Caki2 (cell line): ENCODE results near the gene PTPRG. TPM values are rescaled to one million over a fixed set of nuclear protein-coding genes. Genes with fewer than 3 reads are reported as not detected.
"Not testable (repeated sequence)": the region's sequence is repeated elsewhere in the genome, so short reads cannot be mapped to it uniquely, and the experiment has no call there.

Source experiments
- DNase-seq: peaks from one replicate; pipeline ENCODE4 v3.0.0-alpha.2; 2015; ENCODE audit warnings: low read depth
- in situ Hi-C: cut with HindIII; loops from 2 replicates; pipeline ENCODE4 v1.10.0; 2016; ENCODE audit warnings: low sequenced_read_pairs, low pct_unique_long_range_greater_than_20kb, mixed read lengths
- total RNA-seq: library from RNA; depleted of rRNA; stranded (reverse); fragments of >200 nt; shearing (Covaris generic); gene quantifications from 2 replicates; pipeline ENCODE4 v1.2.3, GENCODE V29; 2014; ENCODE audit warnings: low replicate concordance

Gene PTPRG
- total RNA-seq, 1 experiment from 2014 or later: 9.4 TPM

GRCh38 chr3:62035402-62036057, 474.2 kb downstream of the PTPRG start:
- no peak for DNase-seq
- in situ Hi-C loops: no loop called here

- in situ Hi-C loops: no loop called here
- DNase-seq: no peak
These were observed 475.4 kb downstream of the PTPRG start for GRCh38 chr3:62036726-62037125.

GRCh38 chr3:62038798-62039197, 477.4 kb downstream of the PTPRG start:
- in situ Hi-C loops, DNase-seq: not testable (repeated sequence)

- DNase-seq: no peak
- in situ Hi-C loops: no loop called here
These were observed 478.2 kb downstream of the PTPRG start for GRCh38 chr3:62039586-62039985.

- no peak for DNase-seq
- in situ Hi-C loops: no loop called here
These were observed 480.3 kb downstream of the PTPRG start for GRCh38 chr3:62041681-62042080.

- DNase-seq: no peak
- in situ Hi-C loops: no loop called here
These were observed 483.6 kb downstream of the PTPRG start for GRCh38 chr3:62044874-62045411.

GRCh38 chr3:62046326-62046725, 485.0 kb downstream of the PTPRG start:
- no peak for DNase-seq
- in situ Hi-C loops: no loop called here

- in situ Hi-C loops: no loop called here
- no peak for DNase-seq
These were observed 487.2 kb downstream of the PTPRG start for GRCh38 chr3:62048577-62048976.

- DNase-seq: no peak
- in situ Hi-C loops: no loop called here
These were observed 487.7 kb downstream of the PTPRG start for GRCh38 chr3:62049033-62049432.

GRCh38 chr3:62051506-62051905, 490.1 kb downstream of the PTPRG start:
- in situ Hi-C loops: no loop called here
- peak; percentile 14 for DNase-seq

GRCh38 chr3:62052331-62052730, 491.0 kb downstream of the PTPRG start:
- no peak for DNase-seq
- in situ Hi-C loops: no loop called here

- DNase-seq: no peak
- in situ Hi-C loops: no loop called here
These were observed 495.3 kb downstream of the PTPRG start for GRCh38 chr3:62056658-62057057.

GRCh38 chr3:62057339-62058047, 496.1 kb downstream of the PTPRG start:
- DNase-seq: no peak
- in situ Hi-C loops: no loop called here

GRCh38 chr3:62065985-62066693, 504.8 kb downstream of the PTPRG start:
- DNase-seq: no peak
- in situ Hi-C loops: no loop called here

GRCh38 chr3:62068337-62068736, 507.0 kb downstream of the PTPRG start:
- no peak for DNase-seq
- in situ Hi-C loops: no loop called here

- DNase-seq: no peak
- in situ Hi-C loops: no loop called here
These were observed 509.5 kb downstream of the PTPRG start for GRCh38 chr3:62070891-62071290.

GRCh38 chr3:62073038-62073437, 511.7 kb downstream of the PTPRG start:
- no peak for DNase-seq
- in situ Hi-C loops: no loop called here

GRCh38 chr3:62084558-62084957, 523.2 kb downstream of the PTPRG start:
- in situ Hi-C loops: no loop called here
- DNase-seq: peak; percentile 82

- no peak for DNase-seq
- in situ Hi-C loops: no loop called here
These were observed 527.2 kb downstream of the PTPRG start for GRCh38 chr3:62088472-62089104.
